ENCODE data around the gene CCDC40.

DNA sequence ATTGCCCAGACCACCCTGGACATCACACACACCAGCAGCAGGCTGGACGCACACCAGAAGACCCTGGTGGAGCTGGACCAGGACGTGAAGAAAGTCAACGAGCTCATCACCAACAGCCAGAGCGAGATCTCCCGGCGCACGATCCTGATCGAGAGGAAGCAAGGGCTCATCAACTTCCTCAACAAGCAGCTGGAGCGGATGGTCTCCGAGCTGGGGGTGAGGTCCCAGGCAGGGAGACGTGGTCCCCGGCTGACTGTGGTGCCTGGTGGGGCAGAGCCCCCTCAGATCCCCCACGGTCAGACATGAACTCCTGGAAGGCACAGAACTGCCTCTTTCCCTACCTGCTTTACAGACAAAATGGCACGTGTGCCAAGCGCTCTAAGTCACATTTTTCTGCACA, 48.3 kb downstream of the CCDC40 start:
- TF ChIP-seq NFE2L2 (IDR thresholded peaks at IDR 0.05; ENCODE audit: low read length) = no peak
- no peak for TF ChIP-seq CTCF (CRISPR knock-in tag; IDR thresholded peaks at IDR 0.05)
- TF ChIP-seq RNF2 (conservative IDR thresholded peaks at IDR 0.05; ENCODE audit: low read depth) = no peak
- TF ChIP-seq, protein P1, sequence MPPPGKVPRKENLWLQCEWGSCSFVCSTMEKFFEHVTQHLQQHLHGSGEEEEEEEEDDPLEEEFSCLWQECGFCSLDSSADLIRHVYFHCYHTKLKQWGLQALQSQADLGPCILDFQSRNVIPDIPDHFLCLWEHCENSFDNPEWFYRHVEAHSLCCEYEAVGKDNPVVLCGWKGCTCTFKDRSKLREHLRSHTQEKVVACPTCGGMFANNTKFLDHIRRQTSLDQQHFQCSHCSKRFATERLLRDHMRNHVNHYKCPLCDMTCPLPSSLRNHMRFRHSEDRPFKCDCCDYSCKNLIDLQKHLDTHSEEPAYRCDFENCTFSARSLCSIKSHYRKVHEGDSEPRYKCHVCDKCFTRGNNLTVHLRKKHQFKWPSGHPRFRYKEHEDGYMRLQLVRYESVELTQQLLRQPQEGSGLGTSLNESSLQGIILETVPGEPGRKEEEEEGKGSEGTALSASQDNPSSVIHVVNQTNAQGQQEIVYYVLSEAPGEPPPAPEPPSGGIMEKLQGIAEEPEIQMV (CRISPR knock-in tag; IDR thresholded peaks at IDR 0.05; ENCODE audit: low read depth) = no peak
- TF ChIP-seq, protein P2, sequence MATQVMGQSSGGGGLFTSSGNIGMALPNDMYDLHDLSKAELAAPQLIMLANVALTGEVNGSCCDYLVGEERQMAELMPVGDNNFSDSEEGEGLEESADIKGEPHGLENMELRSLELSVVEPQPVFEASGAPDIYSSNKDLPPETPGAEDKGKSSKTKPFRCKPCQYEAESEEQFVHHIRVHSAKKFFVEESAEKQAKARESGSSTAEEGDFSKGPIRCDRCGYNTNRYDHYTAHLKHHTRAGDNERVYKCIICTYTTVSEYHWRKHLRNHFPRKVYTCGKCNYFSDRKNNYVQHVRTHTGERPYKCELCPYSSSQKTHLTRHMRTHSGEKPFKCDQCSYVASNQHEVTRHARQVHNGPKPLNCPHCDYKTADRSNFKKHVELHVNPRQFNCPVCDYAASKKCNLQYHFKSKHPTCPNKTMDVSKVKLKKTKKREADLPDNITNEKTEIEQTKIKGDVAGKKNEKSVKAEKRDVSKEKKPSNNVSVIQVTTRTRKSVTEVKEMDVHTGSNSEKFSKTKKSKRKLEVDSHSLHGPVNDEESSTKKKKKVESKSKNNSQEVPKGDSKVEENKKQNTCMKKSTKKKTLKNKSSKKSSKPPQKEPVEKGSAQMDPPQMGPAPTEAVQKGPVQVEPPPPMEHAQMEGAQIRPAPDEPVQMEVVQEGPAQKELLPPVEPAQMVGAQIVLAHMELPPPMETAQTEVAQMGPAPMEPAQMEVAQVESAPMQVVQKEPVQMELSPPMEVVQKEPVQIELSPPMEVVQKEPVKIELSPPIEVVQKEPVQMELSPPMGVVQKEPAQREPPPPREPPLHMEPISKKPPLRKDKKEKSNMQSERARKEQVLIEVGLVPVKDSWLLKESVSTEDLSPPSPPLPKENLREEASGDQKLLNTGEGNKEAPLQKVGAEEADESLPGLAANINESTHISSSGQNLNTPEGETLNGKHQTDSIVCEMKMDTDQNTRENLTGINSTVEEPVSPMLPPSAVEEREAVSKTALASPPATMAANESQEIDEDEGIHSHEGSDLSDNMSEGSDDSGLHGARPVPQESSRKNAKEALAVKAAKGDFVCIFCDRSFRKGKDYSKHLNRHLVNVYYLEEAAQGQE (IDR thresholded peaks at IDR 0.05; ENCODE audit: borderline replicate concordance in 1 of 2, low read depth in 1 of 2, low read length in 2 of 2) = no peak
- TF ChIP-seq POLR2A (IDR thresholded peaks at IDR 0.05; ENCODE audit: insufficient read depth in 1 of 2, low read depth in 2 of 2, low read length in 2 of 2) = no peak
- TF ChIP-seq, protein P3, sequence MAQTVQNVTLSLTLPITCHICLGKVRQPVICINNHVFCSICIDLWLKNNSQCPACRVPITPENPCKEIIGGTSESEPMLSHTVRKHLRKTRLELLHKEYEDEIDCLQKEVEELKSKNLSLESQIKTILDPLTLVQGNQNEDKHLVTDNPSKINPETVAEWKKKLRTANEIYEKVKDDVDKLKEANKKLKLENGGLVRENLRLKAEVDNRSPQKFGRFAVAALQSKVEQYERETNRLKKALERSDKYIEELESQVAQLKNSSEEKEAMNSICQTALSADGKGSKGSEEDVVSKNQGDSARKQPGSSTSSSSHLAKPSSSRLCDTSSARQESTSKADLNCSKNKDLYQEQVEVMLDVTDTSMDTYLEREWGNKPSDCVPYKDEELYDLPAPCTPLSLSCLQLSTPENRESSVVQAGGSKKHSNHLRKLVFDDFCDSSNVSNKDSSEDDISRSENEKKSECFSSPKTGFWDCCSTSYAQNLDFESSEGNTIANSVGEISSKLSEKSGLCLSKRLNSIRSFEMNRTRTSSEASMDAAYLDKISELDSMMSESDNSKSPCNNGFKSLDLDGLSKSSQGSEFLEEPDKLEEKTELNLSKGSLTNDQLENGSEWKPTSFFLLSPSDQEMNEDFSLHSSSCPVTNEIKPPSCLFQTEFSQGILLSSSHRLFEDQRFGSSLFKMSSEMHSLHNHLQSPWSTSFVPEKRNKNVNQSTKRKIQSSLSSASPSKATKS (CRISPR knock-in tag; IDR thresholded peaks at IDR 0.05) = no peak
- TF ChIP-seq MZF1 (CRISPR knock-in tag; IDR thresholded peaks at IDR 0.05; ENCODE audit: borderline replicate concordance) = no peak
- no peak for TF ChIP-seq SUZ12 (IDR thresholded peaks at IDR 0.05; ENCODE audit: low read depth, low read length)
- TF ChIP-seq ZHX1 (CRISPR knock-in tag; IDR thresholded peaks at IDR 0.05; ENCODE audit: low read depth) = no peak
